ENCODE data around the gene SRD5A1.

- TF ChIP-seq CTCF (conservative IDR thresholded peaks at IDR 0.05; ENCODE audit: low read length): no peak
- no peak for TF ChIP-seq EZH2phosphoT487 (IDR thresholded peaks at IDR 0.05; ENCODE audit: borderline replicate concordance, low read depth, low read length)
Measured at GRCh38 chr5:6585939-6586646, 47.1 kb upstream of the SRD5A1 start.

Data from OCI-LY7 (cell line).